ENCODE measurements around the gene STAT1.
"Not testable (repeated sequence)": the region's sequence is repeated elsewhere in the genome, so short reads cannot be mapped to it uniquely, and the experiment has no call there.

DNA sequence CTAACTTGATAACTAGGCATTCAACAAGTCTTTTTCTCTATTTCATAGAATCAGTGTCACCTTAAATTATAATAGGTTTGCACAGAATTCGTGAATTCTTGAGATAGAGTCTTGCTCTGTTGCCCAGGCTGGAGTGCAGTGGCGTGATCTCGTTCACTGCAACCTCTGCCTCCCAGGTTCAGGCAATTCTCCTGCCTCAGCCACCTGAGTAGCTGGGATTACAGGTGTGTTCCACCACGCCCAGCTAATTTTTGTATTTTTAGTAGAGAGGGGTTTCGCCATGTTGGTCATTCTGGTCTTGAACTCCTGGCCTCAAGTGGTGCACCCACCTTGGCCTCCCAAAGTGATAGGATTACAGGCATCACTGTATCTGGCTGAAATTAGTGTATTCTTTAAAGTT lies 52.9 kb downstream of the STAT1 start:
- TF ChIP-seq RARB, ZFP3 (CRISPR knock-in tag; IDR thresholded peaks at IDR 0.05): not testable (repeated sequence)
- TF ChIP-seq, protein P1, sequence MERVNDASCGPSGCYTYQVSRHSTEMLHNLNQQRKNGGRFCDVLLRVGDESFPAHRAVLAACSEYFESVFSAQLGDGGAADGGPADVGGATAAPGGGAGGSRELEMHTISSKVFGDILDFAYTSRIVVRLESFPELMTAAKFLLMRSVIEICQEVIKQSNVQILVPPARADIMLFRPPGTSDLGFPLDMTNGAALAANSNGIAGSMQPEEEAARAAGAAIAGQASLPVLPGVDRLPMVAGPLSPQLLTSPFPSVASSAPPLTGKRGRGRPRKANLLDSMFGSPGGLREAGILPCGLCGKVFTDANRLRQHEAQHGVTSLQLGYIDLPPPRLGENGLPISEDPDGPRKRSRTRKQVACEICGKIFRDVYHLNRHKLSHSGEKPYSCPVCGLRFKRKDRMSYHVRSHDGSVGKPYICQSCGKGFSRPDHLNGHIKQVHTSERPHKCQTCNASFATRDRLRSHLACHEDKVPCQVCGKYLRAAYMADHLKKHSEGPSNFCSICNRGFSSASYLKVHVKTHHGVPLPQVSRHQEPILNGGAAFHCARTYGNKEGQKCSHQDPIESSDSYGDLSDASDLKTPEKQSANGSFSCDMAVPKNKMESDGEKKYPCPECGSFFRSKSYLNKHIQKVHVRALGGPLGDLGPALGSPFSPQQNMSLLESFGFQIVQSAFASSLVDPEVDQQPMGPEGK (CRISPR knock-in tag; IDR thresholded peaks at IDR 0.05; ENCODE audit: borderline replicate concordance), result not testable (repeated sequence)
- TF ChIP-seq, protein P2, sequence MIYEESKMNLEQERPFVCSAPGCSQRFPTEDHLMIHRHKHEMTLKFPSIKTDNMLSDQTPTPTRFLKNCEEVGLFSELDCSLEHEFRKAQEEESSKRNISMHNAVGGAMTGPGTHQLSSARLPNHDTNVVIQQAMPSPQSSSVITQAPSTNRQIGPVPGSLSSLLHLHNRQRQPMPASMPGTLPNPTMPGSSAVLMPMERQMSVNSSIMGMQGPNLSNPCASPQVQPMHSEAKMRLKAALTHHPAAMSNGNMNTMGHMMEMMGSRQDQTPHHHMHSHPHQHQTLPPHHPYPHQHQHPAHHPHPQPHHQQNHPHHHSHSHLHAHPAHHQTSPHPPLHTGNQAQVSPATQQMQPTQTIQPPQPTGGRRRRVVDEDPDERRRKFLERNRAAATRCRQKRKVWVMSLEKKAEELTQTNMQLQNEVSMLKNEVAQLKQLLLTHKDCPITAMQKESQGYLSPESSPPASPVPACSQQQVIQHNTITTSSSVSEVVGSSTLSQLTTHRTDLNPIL (CRISPR knock-in tag; IDR thresholded peaks at IDR 0.05; ENCODE audit: low read depth), result not testable (repeated sequence)
